Measurements from ENCODE around the gene ERI2. TPM values are rescaled to one million over a fixed set of nuclear protein-coding genes. Genes with fewer than 3 reads are reported as not detected.
A peak's percentile ranks its signal among the peaks of the same experiment; 100 is the strongest.
"Not testable (repeated sequence)": the region's sequence is repeated elsewhere in the genome, so short reads cannot be mapped to it uniquely, and the experiment has no call there.

ERI2 gene
- total and polyA plus RNA-seq, 8 donors = 7.9 to 12.1 (median 9.3) TPM

DNA sequence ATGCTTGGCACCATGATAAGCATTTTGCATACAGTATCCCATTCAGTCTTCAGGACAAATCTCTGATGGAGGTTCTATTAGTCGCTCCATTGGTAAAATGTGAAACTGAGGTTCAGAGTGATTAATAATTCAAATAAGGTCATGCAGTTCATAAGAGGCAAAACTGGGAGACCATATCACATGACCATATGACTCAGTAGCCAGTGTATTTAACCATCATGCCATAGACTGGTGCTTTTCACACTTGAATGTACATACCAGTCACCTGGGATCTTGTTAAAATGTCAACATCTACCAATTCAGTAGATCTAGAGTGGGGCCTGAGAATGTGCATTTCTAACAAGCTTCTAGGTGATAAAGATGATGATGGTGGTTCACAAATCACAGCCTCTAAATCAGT is 38.2 kb downstream of the ERI2 start:
- DNase-seq = no peak
- intact Hi-C loops (cut with DNase I) = no loop called here
- no peak for ATAC-seq
- no peak overlapping the region for H3K27ac ChIP-seq
- WGBS, 2 donors = 97 to 100% methylated on average over 1 of the region's 1 CpG
- no peaks in the 10 kb centered on the region for H3K9me3 ChIP-seq
- no peak for TF ChIP-seq CTCF (IDR thresholded peaks at IDR 0.05)
- H3K36me3 ChIP-seq = no peaks in the 10 kb centered on the region
- peaks cover 0 to 7% (median 7%) of the 10 kb centered on the region in 3 donors for H3K4me1 ChIP-seq
- H3K4me3 ChIP-seq = no peak overlapping the region
- H3K27me3 ChIP-seq = no peaks in the 10 kb centered on the region
- FAIRE-seq = no peak

DNA sequence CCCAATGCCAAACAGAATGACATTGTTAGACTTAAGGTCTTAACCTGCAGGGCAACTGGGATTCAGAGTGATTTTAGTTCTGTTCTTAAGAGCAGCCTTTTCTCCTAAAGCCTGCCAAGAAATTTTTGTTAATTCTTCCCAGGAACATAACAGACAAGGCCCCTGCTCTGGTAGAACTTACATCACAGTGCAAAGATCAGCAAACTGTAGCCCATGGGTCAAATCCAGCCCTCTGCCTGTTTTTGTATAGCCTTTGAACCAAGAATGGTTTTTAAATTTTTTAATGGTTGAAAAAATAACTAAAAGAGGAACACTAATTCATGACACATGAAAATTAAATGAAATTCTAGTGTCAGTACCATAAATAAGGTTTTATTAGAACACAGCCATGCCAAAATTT is 38.7 kb downstream of the ERI2 start:
- no peak overlapping the region for H3K4me3 ChIP-seq
- no peak overlapping the region for H3K27ac ChIP-seq
- no peak for DNase-seq
- peaks cover 0 to 11% (median 7%) of the 10 kb centered on the region in 3 donors for H3K4me1 ChIP-seq
- H3K9me3 ChIP-seq = no peaks in the 10 kb centered on the region
- intact Hi-C loops (cut with DNase I) = no loop called here
- H3K27me3 ChIP-seq = no peaks in the 10 kb centered on the region
- no peak for FAIRE-seq
- TF ChIP-seq CTCF (IDR thresholded peaks at IDR 0.05) = no peak
- ATAC-seq = no peak
- H3K36me3 ChIP-seq = no peaks in the 10 kb centered on the region

DNA sequence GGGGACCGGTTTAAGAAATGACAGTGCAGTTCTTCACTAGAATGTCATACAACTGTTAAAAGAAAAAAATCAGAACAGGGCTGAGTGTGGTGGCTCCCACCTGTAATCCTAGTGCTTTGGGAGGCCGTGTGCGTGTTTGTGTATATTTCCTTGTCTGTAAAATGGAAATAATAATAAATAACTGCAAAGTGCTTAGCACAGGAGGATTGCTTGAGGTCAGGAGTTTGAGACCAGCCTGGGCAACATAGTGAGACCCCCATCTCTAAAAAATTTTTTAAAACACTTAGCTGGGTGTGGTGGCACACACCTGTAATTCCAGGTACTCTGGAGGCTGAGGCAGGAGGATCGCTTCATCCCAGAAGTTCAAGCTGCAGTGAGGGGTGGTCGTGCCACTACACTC is 40.0 kb downstream of the ERI2 start:
- no peak for TF ChIP-seq CTCF (IDR thresholded peaks at IDR 0.05)
- no peak overlapping the region for H3K4me3 ChIP-seq
- intact Hi-C loops (cut with DNase I) = no loop called here
- H3K27me3 ChIP-seq = no peaks in the 10 kb centered on the region
- no peaks in the 10 kb centered on the region for H3K9me3 ChIP-seq
- ATAC-seq (no peak), DNase-seq (no peak), FAIRE-seq (no peak)
- H3K4me1 ChIP-seq = peaks cover 0 to 11% (median 7%) of the 10 kb centered on the region in 3 donors
- H3K36me3 ChIP-seq = no peaks in the 10 kb centered on the region
- no peak overlapping the region for H3K27ac ChIP-seq
- 92 to 95% methylated on average over 5 of the region's 5 CpGs for WGBS, 2 donors

DNA sequence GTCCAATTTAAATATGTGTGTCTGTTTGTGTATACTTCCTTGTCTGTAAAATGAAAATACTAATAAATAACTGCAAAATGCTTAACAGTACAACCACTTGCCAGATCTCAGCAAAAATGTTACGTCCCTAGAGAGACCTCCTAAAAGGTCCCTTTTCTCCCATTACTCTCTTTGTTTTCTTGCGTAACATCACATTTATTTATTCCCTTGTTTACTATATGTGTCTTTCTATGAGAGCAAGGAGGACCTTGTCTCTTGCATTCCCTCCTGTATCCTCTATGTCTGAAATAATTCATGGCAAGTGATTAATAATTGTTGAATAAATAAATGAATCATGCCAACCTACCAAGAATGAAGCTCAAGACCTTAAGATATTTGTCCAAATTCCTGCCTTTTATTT is 40.5 kb downstream of the ERI2 start:
- intact Hi-C loops (cut with DNase I) = no loop called here
- no peak for FAIRE-seq
- Histone ChIP-seq H3K4me1 (peaks cover 0 to 11% (median 7%) of the 10 kb centered on the region in 3 donors), H3K27me3 (no peaks in the 10 kb centered on the region), H3K9me3 (no peaks in the 10 kb centered on the region), H3K27ac (no peak overlapping the region), H3K36me3 (no peaks in the 10 kb centered on the region), H3K4me3 (no peak overlapping the region)
- ATAC-seq = no peak
- TF ChIP-seq CTCF (IDR thresholded peaks at IDR 0.05) = no peak
- 96 to 98% methylated on average over 2 of the region's 2 CpGs for WGBS, 2 donors
- DNase-seq = no peak

GRCh38 chr16:20764448-20764847 is 41.8 kb downstream of the ERI2 start:
- H3K27ac ChIP-seq = peak overlapping the region in 2 of 4 donors; percentile 84
- H3K9me3 ChIP-seq; H3K36me3 ChIP-seq; H3K27me3 ChIP-seq; intact Hi-C loops (cut with DNase I); FAIRE-seq: not testable (repeated sequence)
- WGBS, 2 donors = 30 to 32% methylated on average over 1 of the region's 1 CpG
- DNase-seq = peak in 1 of 6 donors; percentile 30
- peak in 3 of 4 donors; percentile 3 to 7 (median 5) for ATAC-seq
- H3K4me1 ChIP-seq = peaks cover 0 to 11% (median 7%) of the 10 kb centered on the region in 3 donors
- peak overlapping the region in 2 of 4 donors; percentile 29 to 48 for H3K4me3 ChIP-seq
